DMS53 treated with DMSO at 0.1 percent for 48 hours (cell line): Measurements from ENCODE around the gene CXCL10.

Experiments
- DNase-seq: peaks from one replicate; lab custom pipeline; 2025; ENCODE audit not compliant: unreplicated experiment; lab: John Stamatoyannopoulos, UW

The CXCL10 gene

DNA sequence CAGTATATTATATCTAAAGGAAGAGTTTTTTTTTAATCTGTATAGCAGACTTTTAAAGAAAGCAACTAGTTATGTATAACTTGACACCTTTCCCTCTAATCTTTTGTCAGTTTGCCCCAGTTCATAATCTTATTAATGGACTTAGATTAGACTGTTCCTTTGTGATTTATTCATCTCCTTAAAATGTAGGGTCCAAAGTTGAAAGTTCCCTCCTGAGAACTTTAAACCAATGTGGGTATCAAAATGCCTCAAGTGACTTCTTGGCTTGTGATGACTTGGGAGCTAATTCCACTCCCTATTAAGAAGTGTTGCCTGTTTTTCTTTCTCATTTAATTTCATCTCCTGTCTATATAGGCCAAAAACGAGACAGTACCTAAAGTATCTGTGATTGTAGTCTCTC, 26.2 kb downstream of the CXCL10 start:
- DNase-seq, result no peak

DNA sequence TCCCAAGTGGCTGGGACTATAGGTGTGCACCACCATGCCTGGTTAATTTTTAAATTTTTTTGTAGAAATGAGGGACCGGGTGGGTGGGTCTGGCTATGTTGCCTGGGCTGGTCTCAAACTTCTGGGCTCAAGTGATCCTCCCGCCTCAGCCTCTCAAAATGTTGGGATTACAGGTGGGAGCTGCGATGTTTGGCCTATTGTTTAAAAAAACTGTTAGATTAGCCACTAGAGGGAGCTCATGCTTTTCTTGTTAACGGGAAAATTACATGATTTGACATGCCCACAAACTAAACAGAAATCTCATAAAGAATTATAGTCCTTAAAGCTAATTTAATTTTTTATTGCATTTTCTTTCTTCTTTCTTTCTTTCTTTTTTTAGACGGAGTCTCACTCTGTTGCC, 27.6 kb downstream of the CXCL10 start:
- peak; percentile 49 for DNase-seq

DNA sequence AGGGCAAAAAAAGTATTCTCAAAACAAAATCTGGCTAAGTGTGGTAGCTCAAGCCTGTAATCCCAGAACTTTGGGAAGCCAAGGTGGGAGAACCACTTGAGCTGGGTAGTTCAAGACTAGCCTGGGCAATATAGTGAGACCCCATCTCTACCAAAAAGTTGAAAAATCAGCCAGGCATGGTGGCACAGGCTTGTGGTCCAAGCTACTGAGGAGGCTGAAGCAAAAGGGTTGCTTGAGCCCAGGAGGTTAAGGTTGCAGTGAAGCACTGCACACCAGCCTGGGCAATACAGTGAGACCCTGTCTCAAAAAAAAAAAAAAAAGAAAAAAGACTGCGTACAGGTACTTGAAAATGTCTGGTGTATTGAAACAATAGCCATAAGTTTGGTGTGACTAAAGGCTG, 30.8 kb downstream of the CXCL10 start:
- no peak for DNase-seq

GRCh38 chr4:75989846-75990528, 33.3 kb downstream of the CXCL10 start:
- DNase-seq, result no peak

GRCh38 chr4:75985116-75985515, 38.2 kb downstream of the CXCL10 start:
- no peak for DNase-seq

DNA sequence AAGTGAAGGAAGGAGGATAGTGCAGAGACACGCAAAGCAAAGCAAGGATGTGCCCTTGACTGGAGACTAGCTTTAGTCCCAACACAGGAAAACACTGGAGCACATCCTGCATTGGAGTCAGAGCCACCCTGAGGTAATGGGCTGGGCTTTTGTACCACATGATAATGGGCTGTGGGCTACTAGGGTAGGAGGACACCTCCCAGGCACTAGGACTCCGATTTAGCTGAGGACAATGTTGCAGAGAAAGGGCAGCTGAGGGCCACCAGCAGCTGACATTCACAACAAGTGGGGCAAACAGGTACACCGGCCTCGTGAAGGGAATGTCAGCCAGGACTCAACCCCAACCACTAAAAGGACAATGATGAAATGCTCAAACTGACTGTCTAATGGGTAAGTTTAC, 42.7 kb downstream of the CXCL10 start:
- no peak for DNase-seq

- DNase-seq, result no peak
Measured at GRCh38 chr4:75976177-75976576, 47.1 kb downstream of the CXCL10 start.

GRCh38 chr4:75973766-75974165, 49.5 kb downstream of the CXCL10 start:
- no peak for DNase-seq
